Keratinocyte (primary cell): ENCODE measurements around the gene KCNAB2. TPM values are rescaled to one million over a fixed set of nuclear protein-coding genes. Genes with fewer than 3 reads are reported as not detected.

Experiments
- DNase-seq: peaks from one replicate; pipeline ENCODE4 v3.0.0-alpha.2; 2011; ENCODE audit warnings: low read depth, missing footprints, low spot score
- FAIRE-seq: peaks from 2 replicates; lab custom pipeline; 2011; peaks lifted over from hg19 to GRCh38; lab: Jason Lieb, UNC
- H2AFZ ChIP-seq: 2 replicates; pipeline ENCODE4 v1.6.0; 2012; ENCODE audit warnings: low read length, control low read depth, inconsistent platforms; ENCODE audit not compliant: control insufficient read depth
- H3K27ac ChIP-seq: 2 replicates; pipeline ENCODE4 v1.5.1; 2011; ENCODE audit warnings: low read length; ENCODE audit not compliant: control insufficient read depth, insufficient read depth
- H3K27me3 ChIP-seq: 3 replicates; pipeline ENCODE4 v1.6.0; 2011; ENCODE audit warnings: low read length; ENCODE audit not compliant: control insufficient read depth, insufficient read depth; ENCODE audit errors: extremely low read depth
- H3K36me3 ChIP-seq, 2 experiments: 2 replicates in 1 of 2; 3 replicates in 1 of 2; pipeline ENCODE4 v1.5.1; 2011; ENCODE audit warnings: low read length in 2 of 2, mild to moderate bottlenecking in 1 of 2; ENCODE audit not compliant: control insufficient read depth in 2 of 2, insufficient read depth in 2 of 2; ENCODE audit errors: extremely low read depth in 1 of 2
- H3K4me1 ChIP-seq: 3 replicates; pipeline ENCODE4 v1.5.1; 2011; ENCODE audit warnings: low read length; ENCODE audit not compliant: control insufficient read depth, insufficient read depth; ENCODE audit errors: extremely low read depth
- H3K4me2 ChIP-seq: 3 replicates; pipeline ENCODE4 v1.6.0; 2011; ENCODE audit warnings: low read depth, low read length; ENCODE audit not compliant: control insufficient read depth, insufficient read depth; ENCODE audit errors: extremely low read depth
- H3K4me3 ChIP-seq, 3 experiments: fragments of 200-600 bp in 1 of 3; sonication (generic) in 1 of 3; 2 replicates in 2 of 3; 3 replicates in 1 of 3; pipeline ENCODE4 v1.5.1; 2011 to 2016; ENCODE audit warnings: low read length in 3 of 3, mild to moderate bottlenecking in 3 of 3, control low read depth in 2 of 3, inconsistent platforms in 1 of 3, low read depth in 1 of 3, mixed read lengths in 1 of 3, mixed run types in 1 of 3, moderate library complexity in 1 of 3; ENCODE audit not compliant: control insufficient read depth in 2 of 3, insufficient read depth in 2 of 3; ENCODE audit errors: extremely low read depth in 1 of 3
- H3K79me2 ChIP-seq: 2 replicates; pipeline ENCODE4 v1.6.0; 2012; ENCODE audit warnings: low read length; ENCODE audit not compliant: control insufficient read depth, insufficient read depth
- H3K9ac ChIP-seq: 3 replicates; pipeline ENCODE4 v1.6.0; 2011; ENCODE audit warnings: low read length; ENCODE audit not compliant: control insufficient read depth, insufficient read depth; ENCODE audit errors: extremely low read depth
- H3K9me1 ChIP-seq: 3 replicates; pipeline ENCODE4 v1.6.0; 2011; ENCODE audit warnings: low read length; ENCODE audit not compliant: control insufficient read depth, insufficient read depth; ENCODE audit errors: extremely low read depth
- H3K9me3 ChIP-seq: 2 replicates; pipeline ENCODE4 v1.5.1; 2012; ENCODE audit warnings: low read depth, low read length; ENCODE audit not compliant: control insufficient read depth
- H4K20me1 ChIP-seq: 3 replicates; pipeline ENCODE4 v1.6.0; 2011; ENCODE audit warnings: low read length; ENCODE audit not compliant: control insufficient read depth, insufficient read depth; ENCODE audit errors: extremely low read depth
- EZH2 ChIP-seq: IDR thresholded peaks from one replicate; pipeline ENCODE4 v1.6.1; 2012; ENCODE audit warnings: inconsistent platforms, mild to moderate bottlenecking, low read length, moderate library complexity
- dilution Hi-C: fragments of 300-500 bp; cut with MboI; formaldehyde crosslinking; loops from one replicate; pipeline ENCODE4 v1.7.0; 2020; ENCODE audit warnings: low sequenced_read_pairs; ENCODE audit not compliant: extremely low pct_ligation_motif_present
- polyA plus RNA-seq, 5 experiments: library from polyadenylated mRNA; depleted of rRNA in 3 of 5; stranded (reverse) in 3 of 5; stranded (forward) in 1 of 5; unstranded in 1 of 5; fragments of >200 nt; gene quantifications; 1 replicate in 1 of 5; 2 replicates in 3 of 5; 3 replicates in 1 of 5; pipeline versions ENCODE4 v1.2.1 to v1.2.3, GENCODE V29; 2011 to 2012; ENCODE audit warnings: missing spikeins in 2 of 5, low read depth in 1 of 5, low replicate concordance in 1 of 5
- TF ChIP-seq, protein P1 (sequence below), 3 experiments: IDR thresholded peaks in 1 of 3; conservative IDR thresholded peaks in 1 of 3; optimal IDR thresholded peaks in 1 of 3; 2 replicates in 2 of 3; 3 replicates in 1 of 3; pipeline versions ENCODE3 to v1.5.1; 2011; ENCODE audit warnings: low read length in 3 of 3, mild to moderate bottlenecking in 3 of 3, moderate library complexity in 2 of 3, control low read depth in 1 of 3, inconsistent platforms in 1 of 3; ENCODE audit not compliant: insufficient read depth in 2 of 3; ENCODE audit errors: extremely low read depth in 1 of 3

Gene KCNAB2
- polyA plus RNA-seq, 1 donor (not counting 4 experiments of a cell fraction or from before 2014, with no cell fraction given) = 1.8 TPM

DNA sequence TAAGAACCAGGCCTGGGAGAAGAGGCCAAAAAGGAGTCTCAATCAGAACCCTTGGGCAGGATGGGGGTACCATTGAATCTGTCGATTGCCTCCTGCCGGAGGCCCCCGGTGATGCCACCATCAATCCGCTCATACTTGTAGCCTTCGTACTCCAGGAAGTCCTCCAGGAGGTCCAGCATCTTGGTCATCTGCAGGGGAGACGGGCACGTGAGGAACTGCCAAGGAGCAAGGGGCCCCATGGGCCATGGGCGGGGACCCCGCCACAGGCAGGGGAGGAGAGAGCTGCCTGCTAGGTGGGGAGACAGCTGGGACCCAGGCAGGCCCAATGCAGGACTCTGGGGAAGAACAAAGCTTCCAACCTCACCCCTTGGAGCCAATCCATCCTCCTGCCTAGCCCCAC, 85.9 kb downstream of the KCNAB2 start:
- Histone ChIP-seq H3K27ac (no peak overlapping the region), H3K27me3 (peaks cover 9% of the 10 kb centered on the region), H3K4me2 (no peak overlapping the region), H3K4me3 (no peak overlapping the region), H3K79me2 (no peaks in the 10 kb centered on the region), H3K36me3 (no peaks in the 10 kb centered on the region), H3K4me1 (no peaks in the 10 kb centered on the region), H3K9me3 (no peaks in the 10 kb centered on the region), H3K9ac (no peak overlapping the region), H3K9me1 (no peaks in the 10 kb centered on the region), H2AFZ (no peak overlapping the region), H4K20me1 (no peaks in the 10 kb centered on the region)
- DNase-seq = no peak
- dilution Hi-C loops = no loop called here
- TF ChIP-seq EZH2 = no peak
- TF ChIP-seq, protein P1, sequence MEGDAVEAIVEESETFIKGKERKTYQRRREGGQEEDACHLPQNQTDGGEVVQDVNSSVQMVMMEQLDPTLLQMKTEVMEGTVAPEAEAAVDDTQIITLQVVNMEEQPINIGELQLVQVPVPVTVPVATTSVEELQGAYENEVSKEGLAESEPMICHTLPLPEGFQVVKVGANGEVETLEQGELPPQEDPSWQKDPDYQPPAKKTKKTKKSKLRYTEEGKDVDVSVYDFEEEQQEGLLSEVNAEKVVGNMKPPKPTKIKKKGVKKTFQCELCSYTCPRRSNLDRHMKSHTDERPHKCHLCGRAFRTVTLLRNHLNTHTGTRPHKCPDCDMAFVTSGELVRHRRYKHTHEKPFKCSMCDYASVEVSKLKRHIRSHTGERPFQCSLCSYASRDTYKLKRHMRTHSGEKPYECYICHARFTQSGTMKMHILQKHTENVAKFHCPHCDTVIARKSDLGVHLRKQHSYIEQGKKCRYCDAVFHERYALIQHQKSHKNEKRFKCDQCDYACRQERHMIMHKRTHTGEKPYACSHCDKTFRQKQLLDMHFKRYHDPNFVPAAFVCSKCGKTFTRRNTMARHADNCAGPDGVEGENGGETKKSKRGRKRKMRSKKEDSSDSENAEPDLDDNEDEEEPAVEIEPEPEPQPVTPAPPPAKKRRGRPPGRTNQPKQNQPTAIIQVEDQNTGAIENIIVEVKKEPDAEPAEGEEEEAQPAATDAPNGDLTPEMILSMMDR (optimal IDR thresholded peaks at IDR 0.05 in 1 of 3, IDR thresholded peaks at IDR 0.05 in 1 of 3, conservative IDR thresholded peaks at IDR 0.05 in 1 of 3; ENCODE audit: extremely low read depth in 1 of 3, insufficient read depth in 2 of 3, low read length in 3 of 3) = no peak
- FAIRE-seq = no peak

DNA sequence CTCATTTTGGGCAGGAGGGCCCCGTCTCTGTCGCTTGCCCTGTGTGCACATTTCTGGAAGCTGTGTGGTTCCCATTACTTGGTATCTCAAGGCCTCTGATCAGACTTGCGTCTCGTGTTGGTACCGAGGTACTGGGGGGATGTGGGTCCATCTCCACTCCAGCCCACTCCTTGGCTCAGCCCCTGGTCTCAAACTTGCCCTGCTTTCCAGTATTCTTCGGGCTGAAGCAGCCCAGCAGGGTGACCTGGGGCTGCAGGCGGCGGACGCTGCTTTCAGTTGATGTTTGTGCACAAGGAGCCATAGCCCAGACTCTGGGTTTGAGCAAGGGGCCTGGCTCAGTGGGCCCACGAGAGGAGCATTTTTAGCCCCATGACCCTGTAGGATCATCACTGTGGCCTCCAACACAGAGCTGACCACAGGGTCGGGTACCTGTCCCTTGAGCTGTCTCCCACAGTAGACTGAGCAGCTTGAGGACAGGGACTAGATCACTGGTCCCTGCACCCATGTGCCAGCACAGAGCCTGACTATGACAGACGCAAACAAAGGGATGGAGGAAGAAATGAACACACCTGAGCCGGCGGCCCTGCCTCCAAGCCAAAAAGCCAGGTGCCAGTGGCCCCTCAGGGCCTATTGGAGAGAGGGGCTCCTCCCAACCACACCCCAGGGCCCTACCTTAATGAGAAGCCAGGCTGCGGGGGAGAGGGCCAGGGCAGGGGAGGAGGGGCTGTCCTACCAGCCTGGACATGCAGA, 87.6 kb downstream of the KCNAB2 start:
- H3K4me1 ChIP-seq = no peaks in the 10 kb centered on the region
- peaks cover 3% of the 10 kb centered on the region for H3K27me3 ChIP-seq
- no peak overlapping the region for H3K4me3 ChIP-seq
- H3K79me2 ChIP-seq = no peaks in the 10 kb centered on the region
- FAIRE-seq (no peak), DNase-seq (no peak)
- no peak overlapping the region for H3K27ac ChIP-seq
- no peaks in the 10 kb centered on the region for H3K9me1 ChIP-seq
- H4K20me1 ChIP-seq = no peaks in the 10 kb centered on the region
- TF ChIP-seq EZH2 = no peak
- TF ChIP-seq, protein P1 (optimal IDR thresholded peaks at IDR 0.05 in 1 of 3, IDR thresholded peaks at IDR 0.05 in 1 of 3, conservative IDR thresholded peaks at IDR 0.05 in 1 of 3; ENCODE audit: extremely low read depth in 1 of 3, insufficient read depth in 2 of 3, low read length in 3 of 3) = no peak
- H2AFZ ChIP-seq = no peak overlapping the region
- no peaks in the 10 kb centered on the region for H3K9me3 ChIP-seq
- H3K4me2 ChIP-seq = no peak overlapping the region
- no peak overlapping the region for H3K9ac ChIP-seq
- no peaks in the 10 kb centered on the region for H3K36me3 ChIP-seq
- dilution Hi-C loops = no loop called here
